ENCODE measurements around the gene ADORA2A.

The ADORA2A gene

GRCh38 chr22:24433828-24434470, 6.5 kb downstream of the ADORA2A start:
- DNase-seq: peak; percentile 84

DNA sequence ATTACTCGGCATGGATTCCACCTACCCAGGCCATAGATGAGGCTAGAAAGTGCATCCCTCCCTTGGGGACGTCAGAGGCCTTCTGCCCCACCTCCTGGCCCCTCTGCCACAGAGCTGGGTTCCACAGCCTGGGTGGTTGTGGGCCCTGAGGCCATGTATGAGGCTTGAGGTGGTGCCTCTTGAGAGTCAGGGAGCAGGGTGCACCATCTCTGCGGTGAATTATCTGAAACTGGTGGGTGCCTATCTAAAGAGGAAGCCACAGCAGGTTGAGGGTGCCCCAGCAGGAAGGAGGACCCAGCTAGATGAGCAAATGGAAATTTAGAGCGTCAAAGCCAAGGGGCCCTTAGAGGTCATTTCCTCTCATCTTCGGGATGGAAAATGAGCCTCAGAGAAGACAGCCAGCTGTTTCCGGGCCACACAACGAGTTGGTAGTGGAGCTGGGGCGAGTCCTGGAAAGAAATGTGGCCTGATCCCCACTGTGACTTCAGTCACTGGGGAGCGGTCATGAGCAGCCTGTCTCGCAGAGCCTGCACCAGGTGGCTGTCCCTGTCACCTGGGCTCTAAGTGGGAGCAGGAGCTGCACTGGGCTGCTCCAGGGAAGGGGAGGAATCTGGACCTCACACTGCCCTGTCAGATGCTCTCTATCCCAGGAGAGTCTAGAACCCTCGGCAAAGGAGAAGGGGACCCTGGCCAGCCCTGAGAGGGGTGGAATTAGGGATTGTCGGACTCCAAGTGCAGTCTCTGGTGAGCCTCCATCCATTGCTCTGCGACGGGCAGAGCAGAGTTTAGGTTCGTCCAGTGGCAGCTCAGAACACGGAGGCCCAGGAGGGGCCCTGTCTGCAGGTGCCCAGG, 7.3 kb downstream of the ADORA2A start:
- DNase-seq: peak; percentile 88

DNA sequence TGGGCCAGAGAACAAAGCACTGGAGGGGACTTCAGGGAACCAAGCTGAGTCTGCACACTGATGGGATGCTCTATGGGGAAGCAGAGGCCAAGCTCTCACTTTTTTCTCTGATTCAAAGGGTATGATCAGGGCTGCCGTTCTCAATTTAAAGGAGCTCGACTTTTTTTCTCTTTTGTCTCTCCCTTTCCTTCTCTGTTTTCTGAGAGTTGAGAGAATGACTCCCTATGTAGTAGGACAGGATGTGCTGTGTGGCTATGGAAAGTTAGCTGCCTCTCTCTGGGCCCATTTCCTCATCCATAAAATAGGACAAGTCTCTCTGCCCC, 7.9 kb downstream of the ADORA2A start:
- no peak for DNase-seq

DNA sequence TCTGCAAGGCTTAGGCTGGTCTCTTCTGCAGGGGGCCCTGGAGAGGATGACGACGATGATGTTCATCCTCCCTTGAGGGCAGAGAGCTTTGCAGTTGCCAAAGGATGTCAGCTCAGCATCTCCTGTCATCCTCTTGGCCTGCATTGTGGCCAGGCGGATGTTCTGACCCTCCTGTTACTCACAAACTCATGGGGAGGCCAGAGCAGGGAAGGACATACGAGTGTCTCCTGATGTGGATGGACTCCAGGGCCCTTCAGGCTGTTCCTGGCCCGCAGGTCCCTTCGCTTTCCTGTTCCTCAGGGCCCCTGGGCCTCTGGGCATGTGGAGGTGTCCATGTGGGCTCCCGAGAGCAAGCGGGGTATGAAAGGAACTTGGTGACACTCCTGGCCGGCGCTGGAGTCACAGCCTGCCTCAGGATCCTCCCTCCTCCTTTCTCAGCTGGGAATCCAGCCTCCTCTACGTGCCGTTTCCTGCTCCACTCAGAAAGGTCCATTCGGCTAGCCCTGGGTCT, 8.5 kb downstream of the ADORA2A start:
- DNase-seq: no peak

GRCh38 chr22:24436553-24436952, 9.2 kb downstream of the ADORA2A start:
- DNase-seq: no peak

DNA sequence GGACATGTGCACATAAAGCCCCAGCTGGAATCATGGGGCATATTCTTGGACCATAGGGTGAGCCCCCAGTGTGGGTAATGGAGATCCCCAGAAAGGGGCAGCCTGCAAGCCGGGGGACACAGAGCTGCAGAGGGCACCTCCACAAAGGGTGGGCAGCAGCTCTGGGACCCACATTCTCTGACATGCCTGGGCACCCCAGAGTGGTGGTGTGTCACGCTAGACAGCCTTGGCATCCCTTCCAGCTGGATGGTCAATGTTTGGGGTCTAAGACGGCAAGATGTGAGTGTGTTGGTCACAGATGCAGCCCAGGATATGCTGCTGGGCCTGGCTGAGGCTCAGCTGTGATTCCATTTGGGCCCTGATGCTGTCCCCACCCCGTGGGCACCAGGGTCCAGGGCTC, 9.7 kb downstream of the ADORA2A start:
- no peak for DNase-seq

DNA sequence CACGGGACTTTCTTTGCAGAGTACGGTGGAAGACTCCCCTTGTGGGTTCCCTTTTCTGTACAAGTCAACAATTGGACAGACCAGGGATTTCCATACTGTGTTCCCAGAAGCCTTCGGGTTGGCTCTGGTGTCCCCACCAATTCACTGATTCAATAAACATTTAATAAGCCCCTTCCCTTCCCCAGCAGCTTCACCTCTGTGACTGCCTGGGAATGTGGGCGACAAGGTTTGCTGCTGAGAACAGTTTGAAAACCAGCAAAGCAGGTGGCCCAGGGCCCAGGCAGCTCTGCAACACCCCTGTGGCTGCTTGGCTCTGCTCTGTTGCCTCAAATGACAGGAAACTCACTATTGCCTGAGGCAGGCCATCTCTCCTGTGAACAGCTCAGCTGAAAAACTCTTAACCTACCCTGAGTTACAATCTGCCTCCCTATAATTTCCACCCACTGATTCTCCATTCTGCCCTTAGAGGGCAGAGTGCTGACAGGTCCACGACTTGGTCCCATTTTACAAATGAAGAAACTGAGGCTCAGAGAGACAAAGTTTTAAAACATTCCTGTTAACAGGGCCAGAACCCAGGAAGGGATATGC, 10.4 kb downstream of the ADORA2A start:
- no peak for DNase-seq

DNA sequence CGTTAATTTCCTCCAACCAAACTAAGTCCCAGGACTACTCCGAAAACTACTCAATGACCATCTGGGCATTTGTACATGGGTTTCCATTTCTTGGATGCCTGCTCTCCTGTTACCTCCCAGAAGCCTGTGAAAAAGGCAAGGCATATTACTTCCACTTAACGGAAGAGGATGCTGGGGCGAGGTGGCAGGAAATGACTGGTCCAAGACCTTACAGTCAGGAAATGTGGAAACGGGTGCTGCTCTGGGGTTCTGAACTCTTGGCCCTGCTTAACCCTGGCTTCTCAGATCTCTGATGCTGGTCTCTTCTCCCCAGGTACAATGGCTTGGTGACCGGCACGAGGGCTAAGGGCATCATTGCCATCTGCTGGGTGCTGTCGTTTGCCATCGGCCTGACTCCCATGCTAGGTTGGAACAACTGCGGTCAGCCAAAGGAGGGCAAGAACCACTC, 12.9 kb downstream of the ADORA2A start:
- no peak for DNase-seq

DNA sequence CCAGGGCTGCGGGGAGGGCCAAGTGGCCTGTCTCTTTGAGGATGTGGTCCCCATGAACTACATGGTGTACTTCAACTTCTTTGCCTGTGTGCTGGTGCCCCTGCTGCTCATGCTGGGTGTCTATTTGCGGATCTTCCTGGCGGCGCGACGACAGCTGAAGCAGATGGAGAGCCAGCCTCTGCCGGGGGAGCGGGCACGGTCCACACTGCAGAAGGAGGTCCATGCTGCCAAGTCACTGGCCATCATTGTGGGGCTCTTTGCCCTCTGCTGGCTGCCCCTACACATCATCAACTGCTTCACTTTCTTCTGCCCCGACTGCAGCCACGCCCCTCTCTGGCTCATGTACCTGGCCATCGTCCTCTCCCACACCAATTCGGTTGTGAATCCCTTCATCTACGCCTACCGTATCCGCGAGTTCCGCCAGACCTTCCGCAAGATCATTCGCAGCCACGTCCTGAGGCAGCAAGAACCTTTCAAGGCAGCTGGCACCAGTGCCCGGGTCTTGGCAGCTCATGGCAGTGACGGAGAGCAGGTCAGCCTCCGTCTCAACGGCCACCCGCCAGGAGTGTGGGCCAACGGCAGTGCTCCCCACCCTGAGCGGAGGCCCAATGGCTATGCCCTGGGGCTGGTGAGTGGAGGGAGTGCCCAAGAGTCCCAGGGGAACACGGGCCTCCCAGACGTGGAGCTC, 13.5 kb downstream of the ADORA2A start:
- no peak for DNase-seq

DNA sequence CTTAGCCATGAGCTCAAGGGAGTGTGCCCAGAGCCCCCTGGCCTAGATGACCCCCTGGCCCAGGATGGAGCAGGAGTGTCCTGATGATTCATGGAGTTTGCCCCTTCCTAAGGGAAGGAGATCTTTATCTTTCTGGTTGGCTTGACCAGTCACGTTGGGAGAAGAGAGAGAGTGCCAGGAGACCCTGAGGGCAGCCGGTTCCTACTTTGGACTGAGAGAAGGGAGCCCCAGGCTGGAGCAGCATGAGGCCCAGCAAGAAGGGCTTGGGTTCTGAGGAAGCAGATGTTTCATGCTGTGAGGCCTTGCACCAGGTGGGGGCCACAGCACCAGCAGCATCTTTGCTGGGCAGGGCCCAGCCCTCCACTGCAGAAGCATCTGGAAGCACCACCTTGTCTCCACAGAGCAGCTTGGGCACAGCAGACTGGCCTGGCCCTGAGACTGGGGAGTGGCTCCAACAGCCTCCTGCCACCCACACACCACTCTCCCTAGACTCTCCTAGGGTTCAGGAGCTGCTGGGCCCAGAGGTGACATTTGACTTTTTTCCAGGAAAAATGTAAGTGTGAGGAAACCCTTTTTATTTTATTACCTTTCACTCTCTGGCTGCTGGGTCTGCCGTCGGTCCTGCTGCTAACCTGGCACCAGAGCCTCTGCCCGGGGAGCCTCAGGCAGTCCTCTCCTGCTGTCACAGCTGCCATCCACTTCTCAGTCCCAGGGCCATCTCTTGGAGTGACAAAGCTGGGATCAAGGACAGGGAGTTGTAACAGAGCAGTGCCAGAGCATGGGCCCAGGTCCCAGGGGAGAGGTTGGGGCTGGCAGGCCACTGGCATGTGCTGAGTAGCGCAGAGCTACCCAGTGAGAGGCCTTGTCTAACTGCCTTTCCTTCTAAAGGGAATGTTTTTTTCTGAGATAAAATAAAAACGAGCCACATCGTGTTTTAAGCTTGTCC, 14.3 kb downstream of the ADORA2A start:
- no peak for DNase-seq

- DNase-seq: no peak
Measured at GRCh38 chr22:24442352-24442744, 14.9 kb downstream of the ADORA2A start.

DNA sequence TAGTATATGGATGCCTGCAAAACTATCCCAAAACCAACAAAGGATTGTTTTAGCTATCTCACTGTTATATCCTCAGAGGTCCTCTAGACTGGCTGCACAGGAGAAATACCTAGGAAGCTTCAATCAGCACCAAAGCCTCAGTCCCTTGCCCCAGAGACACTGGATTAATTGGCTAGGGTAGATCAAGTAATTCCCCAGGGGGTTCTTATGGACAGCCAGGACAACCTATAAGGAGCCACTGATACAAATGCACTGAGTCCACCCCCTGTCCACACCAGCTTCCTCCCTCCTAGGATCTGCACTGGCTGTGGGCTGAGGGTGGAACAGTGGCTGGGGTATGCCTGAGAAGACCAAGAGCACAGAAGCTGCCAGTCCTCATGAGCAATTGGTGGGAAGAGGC, 16.3 kb downstream of the ADORA2A start:
- no peak for DNase-seq

GRCh38 chr22:24444251-24444650, 16.9 kb downstream of the ADORA2A start:
- DNase-seq: no peak

DNA sequence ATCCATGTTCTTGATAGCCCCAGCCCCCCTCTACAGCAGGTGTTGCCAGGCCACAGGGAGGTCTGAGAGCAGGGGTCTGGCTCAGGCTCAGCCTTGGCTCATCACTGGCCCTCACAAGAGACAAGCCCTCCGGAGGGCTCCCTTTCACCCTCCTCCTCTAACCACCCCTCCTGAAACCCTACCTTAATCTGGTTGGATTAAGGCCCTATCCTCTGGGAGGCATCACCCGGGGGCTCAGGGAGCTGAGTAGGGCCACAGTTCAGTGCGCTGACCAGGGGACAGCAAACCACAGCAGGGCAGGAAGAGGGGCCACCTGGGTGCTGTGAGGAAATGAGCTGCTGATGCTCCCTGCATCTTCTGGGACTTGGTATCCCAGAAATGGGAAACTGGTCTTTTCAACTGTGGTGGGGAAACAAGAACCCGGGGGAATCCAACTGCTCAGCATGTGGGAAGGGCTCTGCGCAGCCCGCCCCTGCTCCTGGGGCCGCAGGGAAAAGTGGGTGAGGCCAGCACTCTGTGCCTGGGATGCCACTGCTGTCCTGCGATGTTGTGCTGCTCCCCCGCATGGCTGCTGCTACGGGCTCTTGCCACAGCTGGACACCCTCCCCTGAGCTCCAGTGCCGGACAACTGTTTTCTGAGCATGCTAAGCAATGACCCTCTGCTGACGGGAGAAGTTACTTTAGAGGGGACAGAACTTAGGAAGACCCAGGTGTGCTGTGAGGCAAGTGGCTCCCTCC, 17.5 kb downstream of the ADORA2A start:
- no peak for DNase-seq

DNA sequence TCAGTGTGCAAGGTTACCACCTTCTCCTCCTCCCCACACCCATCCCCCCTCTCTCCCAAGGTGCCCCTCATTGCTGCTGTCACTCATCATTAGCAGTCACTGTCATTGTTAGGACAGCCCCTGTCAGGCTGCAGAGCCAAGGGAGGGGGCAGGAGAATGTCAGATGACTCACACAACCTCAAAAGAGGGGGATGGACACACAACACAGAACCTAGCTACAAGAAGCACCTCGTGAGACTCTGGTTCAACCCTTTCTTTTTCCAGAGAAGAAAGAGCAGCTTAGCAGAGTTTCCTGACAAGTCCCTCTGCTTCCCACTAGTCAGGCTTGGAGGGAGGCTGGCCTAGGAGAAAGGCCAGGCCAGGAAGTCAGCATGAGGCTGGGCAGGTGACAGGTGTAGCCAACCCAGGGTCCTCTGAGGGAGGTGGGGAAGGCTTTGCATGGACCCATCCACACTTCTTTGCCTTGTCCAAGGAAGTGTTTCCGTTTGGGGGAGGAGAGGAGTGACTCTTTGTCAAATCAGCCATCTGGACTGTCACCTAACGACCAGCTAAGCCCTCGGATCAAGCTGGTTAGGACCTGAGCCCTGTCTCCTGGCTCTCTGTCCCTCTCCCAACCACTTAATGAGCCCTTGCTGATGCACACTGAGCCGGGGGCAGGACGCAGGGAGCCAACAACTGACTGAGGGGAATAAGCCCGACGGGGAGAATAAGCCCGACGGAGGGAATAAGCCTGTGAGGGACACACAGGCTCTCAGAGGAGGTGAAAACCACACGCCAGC, 18.3 kb downstream of the ADORA2A start:
- DNase-seq: no peak

- no peak for DNase-seq
Measured at GRCh38 chr22:24446260-24446611, 18.8 kb downstream of the ADORA2A start.

- no peak for DNase-seq
Measured at GRCh38 chr22:24450610-24451009, 23.2 kb downstream of the ADORA2A start.

- DNase-seq: no peak
Measured at GRCh38 chr22:24451162-24451561, 23.8 kb downstream of the ADORA2A start.

DNA sequence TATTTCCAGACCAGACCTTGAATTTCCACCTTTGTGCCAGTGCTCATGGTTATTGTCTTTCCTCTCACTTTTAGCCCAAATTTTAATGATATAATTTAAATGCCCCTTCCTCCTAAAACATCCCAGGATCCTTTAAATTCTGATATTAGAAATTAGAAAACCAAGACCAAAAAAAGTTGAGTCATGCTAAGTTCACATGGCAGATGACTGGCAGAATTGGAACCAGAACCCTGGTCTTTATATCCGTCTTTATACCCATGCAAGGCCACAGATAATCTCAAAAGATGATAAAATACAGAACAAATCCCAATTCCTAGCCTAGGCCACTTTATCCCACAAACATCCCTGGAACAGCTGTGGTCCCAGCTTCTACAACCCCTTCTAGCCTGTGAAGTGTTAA, 26.5 kb downstream of the ADORA2A start:
- DNase-seq: no peak

- no peak for DNase-seq
Measured at GRCh38 chr22:24455039-24455438, 27.6 kb downstream of the ADORA2A start.
